ENCODE results near the gene PKP1.

The PKP1 gene

GRCh38 chr1:201329801-201330200 lies 46.5 kb downstream of the PKP1 start:
- no peak for DNase-seq (ENCODE audit: low spot score)

GRCh38 chr1:201330541-201330940 lies 47.2 kb downstream of the PKP1 start:
- no peak for DNase-seq (ENCODE audit: low spot score)

DNA sequence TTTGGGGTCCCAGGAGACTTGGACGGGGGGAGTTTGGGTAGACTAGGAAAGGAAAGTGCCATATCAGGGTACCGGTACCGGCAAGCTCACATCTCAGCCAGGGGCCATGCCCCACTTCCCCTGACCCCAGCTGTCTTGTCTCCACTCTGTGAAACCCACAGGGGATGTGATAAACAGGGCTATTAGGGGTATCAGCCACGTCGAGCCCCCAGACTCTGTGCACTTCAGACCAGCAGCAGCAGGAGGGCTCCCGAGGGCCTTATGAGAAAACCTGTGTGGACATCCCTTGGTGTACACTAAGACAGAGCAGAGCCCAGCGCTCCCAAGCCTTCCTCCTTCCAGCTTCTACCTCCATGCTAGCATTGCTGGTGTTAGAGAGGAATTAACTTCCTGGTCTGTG lies 47.9 kb downstream of the PKP1 start:
- no peak for DNase-seq (ENCODE audit: low spot score)

- no peak for DNase-seq (ENCODE audit: low spot score)
Measured at GRCh38 chr1:201332021-201332420, 48.7 kb downstream of the PKP1 start.

DNA sequence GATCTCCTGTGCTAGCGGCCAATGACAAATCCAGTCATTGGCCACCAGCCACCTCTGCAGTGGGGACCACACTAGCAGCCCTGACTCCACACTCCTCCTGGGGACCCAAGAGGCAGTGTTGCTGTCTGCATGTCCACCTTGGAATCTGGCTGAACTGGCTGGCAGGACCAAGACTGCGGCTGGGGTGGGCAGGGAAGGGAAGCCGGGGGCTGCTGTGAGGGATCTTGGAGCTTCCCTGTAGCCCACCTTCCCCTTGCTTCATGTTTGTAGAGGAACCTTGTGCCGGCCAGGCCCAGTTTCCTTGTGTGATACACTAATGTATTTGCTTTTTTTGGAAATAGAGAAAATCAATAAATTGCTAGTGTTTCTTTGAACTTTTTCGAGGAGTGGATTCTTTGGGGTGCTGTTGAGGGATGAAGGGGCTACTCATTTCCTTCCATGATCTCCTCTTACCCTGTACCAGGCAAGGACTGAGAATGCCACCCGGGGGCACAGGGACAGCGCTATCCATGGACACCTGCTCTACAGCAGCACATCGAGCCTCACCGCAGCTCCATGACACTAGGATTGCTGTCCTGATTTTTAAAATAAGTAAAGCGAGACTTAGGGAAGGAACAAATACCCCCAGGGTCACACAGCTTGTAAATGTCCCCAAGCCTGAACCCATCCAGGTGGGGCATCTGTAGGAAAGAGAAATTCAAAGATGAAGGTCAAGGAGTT lies 49.5 kb downstream of the PKP1 start:
- no peak for DNase-seq (ENCODE audit: low spot score)

DNA sequence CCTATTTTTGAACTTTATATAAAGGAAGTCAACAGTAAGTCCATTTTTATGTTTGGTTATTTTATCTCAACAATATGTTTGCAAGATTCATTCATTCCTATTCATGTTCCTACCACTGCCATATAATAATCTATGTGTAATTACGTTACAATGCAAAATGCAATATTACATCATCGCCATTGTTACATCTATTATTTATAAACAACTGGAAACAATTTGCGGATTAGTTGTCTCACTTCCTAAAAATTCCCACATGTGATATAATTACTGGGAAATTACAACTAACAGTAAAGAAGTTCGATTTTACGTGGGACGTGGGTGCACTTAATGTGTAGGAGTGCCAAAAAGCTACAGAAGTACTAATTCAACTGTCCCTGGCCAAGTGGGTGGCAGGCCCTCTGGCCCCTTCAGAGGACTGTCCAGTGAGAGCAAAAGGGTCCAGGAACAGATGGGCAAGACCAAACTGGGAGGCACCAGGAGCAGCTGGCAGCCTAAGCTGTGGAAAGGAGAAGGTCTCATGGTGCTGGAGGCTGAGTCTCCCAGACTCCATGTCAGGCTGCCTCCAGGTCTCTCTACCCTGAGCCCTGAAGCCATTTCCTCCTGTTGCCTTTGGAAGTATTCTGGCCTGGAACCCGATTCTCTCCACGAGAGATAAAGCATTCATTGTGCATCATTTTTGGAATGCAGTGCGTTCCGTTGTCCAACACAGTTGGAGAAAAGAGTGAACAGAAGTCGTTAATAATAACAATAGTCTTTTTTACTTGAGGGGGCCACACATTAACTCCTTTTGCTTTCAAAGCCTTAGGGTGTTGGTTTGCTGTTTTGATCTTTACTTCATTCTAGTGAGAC lies 51.2 kb downstream of the PKP1 start:
- peak; percentile 72 for DNase-seq (ENCODE audit: low spot score)

DNA sequence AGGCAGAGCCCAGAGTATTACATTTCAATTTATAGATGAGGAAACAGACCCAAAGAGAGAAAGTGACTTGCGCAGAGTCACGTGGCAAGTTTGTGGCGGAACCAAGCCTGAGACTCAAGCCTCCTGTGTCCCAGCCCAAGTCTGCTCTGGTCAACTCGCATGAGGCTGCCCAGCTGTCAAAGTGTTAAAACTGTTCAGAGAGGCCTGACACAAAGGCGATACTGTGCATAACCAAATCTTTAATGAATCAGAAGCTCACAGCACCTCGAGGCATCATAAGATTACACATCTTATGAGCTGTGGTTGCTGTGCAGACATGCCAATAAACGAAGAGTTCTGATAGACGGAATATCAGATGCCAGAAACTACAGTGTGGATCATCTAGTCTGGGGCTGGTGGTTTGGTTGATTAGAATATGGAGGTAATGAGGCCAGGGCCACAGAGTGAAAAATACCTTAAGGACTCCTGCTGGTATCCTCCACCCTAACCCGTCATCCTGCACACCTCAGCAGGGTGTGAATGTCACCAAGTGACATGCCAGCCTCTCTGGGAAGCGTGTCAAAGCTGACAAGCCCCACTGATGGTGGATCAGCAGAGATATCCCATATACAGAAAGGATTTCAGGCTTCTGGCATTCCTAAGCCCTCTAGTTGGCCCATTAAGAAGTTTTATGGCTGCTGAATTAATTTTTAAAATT lies 52.0 kb downstream of the PKP1 start:
- peak; percentile 95 for DNase-seq (ENCODE audit: low spot score)

- DNase-seq (ENCODE audit: low spot score): no peak
Measured at GRCh38 chr1:201335901-201336300, 52.6 kb downstream of the PKP1 start.

DNA sequence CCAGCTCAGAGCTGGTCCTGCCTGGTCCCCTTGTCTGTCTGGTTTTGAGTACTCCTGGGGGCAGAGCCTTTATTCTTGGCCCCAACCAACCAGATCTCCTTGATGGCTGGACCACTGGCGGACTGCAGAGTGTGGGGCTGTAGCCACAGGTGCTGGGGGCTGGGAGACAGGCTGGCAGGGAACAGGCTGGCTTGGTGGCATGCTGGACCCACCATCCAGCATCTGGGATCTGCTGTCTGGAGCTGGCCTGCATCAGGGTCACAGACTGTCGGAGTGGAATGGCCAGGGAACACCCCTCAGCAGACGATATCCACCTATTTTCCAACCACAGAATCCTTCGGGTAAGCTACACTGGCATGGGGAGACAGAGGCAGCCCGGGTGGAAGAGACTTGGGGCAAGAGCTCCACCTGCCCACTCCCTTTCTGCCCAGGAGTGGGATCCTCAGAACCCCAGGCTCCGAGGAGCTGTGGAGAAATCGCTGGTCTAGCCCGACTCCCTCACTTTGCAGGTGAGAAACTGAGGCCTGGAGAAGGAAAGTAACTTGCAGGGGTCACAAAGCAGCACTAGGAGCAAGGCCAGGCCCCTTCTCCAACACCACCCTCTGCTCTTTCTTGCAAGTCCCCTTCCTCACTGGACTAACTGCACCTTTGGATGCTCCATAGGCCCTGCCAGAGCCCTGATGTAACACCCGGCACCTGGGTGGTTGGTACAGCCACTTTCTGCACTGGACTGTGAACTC lies 53.6 kb downstream of the PKP1 start:
- no peak for DNase-seq (ENCODE audit: low spot score)

DNA sequence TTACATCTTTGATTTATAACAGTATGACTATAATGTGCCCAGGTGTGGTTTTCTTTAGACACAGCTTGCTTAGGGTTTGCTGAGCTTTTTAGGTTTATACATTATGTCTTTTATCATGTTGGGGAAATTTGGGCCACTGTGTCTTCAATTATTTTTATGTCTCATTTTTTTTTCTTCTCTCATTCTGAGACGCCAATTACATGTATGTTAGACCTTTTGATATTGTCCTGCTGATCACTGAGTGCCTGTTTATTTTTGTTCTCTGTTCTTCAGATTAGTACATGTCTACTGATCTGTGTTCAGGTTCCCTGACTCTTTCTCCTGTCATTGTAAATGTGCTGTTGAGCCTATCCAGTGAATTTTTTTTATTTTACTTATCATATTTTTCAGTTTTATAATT lies 58.1 kb downstream of the PKP1 start:
- no peak for DNase-seq (ENCODE audit: low spot score)

DNA sequence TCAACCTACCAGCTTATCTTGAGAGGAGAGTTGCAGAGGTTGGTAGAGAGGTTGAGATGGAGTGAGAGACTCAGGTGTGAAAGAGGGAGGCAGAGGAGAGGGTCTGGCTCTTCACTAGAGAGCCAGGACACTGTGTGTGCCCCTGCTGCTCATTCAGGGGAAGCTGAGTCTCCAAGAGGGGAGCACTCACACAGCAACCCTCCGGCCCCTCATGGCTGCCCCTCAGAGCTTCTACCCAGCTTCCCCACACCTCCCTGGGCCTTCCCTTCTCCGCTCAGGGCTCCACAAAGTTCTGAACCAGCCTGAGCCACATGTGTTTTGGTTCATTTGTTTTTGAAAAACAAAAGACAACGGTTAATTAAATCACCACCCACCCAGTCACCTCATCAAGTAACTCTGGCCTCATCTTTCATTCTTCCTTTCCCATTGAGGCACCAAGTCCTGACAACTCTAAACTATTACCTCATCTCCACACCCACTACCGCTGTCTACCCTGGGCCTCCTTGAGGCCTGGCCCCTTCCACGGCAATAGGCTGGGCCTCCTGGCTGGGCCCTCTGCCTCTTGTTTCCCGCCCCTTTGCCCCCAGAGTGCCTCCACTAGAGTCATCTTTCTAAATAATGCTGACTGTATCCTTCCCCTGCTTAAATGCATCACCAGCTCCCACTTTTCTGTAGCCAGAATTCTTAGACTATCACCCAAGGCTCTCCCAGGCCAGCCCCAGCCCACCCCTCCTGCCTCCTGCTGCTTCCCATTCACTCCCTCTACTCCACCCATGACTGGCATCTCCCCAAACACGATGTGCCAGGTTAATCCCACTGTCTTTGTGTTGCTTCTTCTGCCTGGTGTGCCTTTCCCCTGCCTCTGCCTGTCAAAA lies 61.1 kb downstream of the PKP1 start:
- no peak for DNase-seq (ENCODE audit: low spot score)

DNA sequence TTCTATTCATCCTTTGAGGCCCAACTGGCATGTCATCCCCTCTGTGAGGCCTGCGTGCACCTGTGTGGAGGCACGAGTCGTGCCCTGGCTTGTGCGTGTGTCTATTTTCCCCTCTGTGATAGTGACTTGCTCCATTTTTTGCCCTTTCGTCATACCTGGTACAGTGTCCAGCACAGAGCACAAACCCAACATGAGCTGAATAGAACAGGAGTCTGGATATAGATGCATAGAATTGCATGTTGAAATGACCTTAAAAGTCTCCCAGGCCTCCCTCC lies 61.7 kb downstream of the PKP1 start:
- no peak for DNase-seq (ENCODE audit: low spot score)

- DNase-seq (ENCODE audit: low spot score): peak; percentile 82
Measured at GRCh38 chr1:201346337-201346939, 63.1 kb downstream of the PKP1 start.

DNA sequence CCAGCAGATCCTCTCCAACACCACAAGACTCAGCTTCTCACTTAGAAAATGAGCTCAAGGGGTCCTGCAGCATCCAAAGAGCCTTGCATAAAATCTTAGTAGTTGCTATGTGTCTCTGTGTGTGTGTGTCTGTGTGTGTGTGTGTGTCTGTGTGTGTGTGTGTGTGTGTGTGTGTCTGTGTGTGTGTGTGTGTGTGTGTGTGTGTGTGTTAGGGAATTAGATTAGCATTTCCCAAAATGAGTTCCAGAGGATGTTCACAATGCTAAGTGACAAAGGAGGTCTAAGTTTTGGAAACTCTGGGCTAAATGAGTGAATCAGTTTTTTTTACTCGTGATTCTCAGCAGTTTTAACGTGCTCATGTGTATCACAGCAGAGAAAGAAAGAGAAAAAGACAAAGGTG lies 63.7 kb downstream of the PKP1 start:
- DNase-seq (ENCODE audit: low spot score): no peak

- no peak for DNase-seq (ENCODE audit: low spot score)
Measured at GRCh38 chr1:201347498-201348210, 64.3 kb downstream of the PKP1 start.

GRCh38 chr1:201348211-201348566 lies 64.9 kb downstream of the PKP1 start:
- DNase-seq (ENCODE audit: low spot score): peak; percentile 84

GRCh38 chr1:201349092-201349491 lies 65.8 kb downstream of the PKP1 start:
- DNase-seq (ENCODE audit: low spot score): no peak

- DNase-seq (ENCODE audit: low spot score): no peak
Measured at GRCh38 chr1:201350361-201350725, 67.0 kb downstream of the PKP1 start.

GRCh38 chr1:201350884-201351283 lies 67.6 kb downstream of the PKP1 start:
- no peak for DNase-seq (ENCODE audit: low spot score)

DNA sequence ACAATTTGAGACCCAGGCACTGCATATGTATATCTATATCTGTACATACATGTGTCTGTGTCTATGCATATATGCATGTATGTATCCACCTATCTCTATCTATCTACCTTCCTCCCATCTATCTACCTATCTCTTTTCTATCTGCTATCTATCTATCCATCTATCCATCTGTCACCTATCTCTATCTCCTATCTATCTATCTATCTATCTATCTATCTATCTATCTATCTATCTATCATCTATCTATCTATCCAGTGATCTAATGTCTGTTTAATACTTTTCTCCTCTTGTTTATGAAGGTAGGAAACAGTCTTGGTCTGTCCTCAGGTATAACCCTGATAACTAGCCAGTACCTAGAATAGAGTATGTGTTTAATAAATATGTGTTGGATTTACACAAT lies 68.3 kb downstream of the PKP1 start:
- no peak for DNase-seq (ENCODE audit: low spot score)

Data from COLO829 (cell line).